HG03139 (cell line): Measurements from ENCODE around the gene ALK.

ENCODE experiments used
- ATAC-seq: cut with Tn5 transposase; IDR thresholded peaks from one replicate; pipeline ENCODE4 v1.9.1; 2021; ENCODE audit not compliant: unreplicated experiment

Gene ALK

DNA sequence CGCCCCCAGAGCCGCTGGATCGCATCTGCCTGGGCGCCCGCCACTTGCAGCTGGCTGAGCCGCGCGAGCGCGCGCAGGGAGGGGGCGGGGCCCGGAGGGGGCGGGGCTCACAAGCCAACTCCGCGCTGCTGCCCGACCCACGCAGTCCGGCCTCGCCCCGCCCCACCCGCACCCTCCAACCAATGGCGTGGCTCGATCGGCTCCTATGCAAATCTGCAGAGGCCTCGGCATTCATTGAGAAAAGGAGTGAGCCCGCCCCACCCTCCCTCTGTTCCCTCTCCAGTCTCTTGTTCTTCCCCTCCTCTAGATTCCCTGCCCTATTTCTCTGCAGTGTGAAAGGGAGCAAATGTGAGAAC, at the start of gene ALK:
TSS of gene ALK (minus strand) at position 27 of the 356 bp plus-strand sequence. CDS start 927 bp downstream, outside the sequence.
- ATAC-seq = no peak

- ATAC-seq = no peak
Measured at GRCh38 chr2:29966266-29966665, 44.9 kb upstream of the ALK start.

- ATAC-seq = no peak
Measured at GRCh38 chr2:29963972-29964570, 42.7 kb upstream of the ALK start.

- no peak for ATAC-seq
Measured at GRCh38 chr2:29962922-29963321, 41.5 kb upstream of the ALK start.

DNA sequence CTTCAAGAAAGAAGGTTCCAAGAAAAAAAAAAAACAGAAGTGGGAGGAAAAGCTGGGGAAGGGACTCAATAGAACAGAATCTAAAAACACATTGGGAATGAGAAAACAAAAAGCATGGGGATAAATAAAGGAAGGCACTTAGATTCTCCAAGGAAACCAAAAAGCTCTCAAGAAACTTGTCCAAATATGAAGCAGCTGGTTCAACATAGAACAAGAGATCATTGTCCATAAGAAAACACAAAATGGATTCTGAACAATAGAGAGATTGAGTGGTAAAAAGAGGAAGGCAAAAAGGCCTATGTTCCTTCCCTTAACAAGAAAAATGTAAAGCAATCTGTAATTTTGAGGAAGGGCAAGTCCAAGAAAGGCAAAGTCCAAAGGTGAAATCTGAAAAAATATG, 32.9 kb upstream of the ALK start:
- ATAC-seq = no peak

- no peak for ATAC-seq
Measured at GRCh38 chr2:29952973-29953372, 31.6 kb upstream of the ALK start.

DNA sequence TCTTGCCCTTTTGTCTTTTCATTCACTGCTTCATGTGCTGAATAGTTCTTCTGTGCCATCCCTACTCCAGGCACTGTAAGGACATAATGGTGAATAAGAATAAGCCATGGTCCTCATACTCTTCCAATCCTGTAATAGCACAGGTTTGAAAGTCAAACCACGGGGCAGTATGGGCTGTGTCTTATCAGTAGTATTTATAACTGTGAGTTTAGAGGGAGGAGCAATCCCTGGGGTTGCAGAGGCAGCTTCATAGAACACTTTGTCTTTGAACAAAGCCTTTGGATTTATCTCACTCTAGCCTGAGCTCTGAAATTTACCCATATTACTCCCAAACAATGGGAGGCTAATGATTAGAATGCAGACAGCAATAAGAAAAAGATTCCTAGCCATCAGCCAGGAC, 30.2 kb upstream of the ALK start:
- ATAC-seq = no peak

DNA sequence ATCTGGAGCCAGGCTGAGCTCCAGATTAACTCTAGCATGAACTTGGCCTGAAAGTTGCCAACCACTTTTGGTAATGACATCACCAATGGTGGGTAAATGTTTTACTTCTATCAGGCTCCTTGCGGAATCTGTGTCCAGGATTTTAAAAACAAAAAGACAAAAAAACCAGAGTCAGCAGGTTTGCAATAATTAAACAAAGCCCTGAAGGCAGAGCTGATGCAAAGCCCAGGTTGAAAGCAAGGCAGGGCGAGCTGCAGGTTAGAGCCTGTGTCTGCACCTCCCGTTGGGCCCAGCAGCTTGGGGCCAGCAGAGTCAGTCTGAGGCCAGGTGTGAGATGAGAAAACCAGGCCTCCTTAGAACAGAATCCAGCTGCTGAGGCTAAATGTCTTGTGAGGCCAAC, 29.1 kb upstream of the ALK start:
- no peak for ATAC-seq

GRCh38 chr2:29949042-29949441, 27.7 kb upstream of the ALK start:
- ATAC-seq = no peak

- no peak for ATAC-seq
Measured at GRCh38 chr2:29946505-29946904, 25.1 kb upstream of the ALK start.

DNA sequence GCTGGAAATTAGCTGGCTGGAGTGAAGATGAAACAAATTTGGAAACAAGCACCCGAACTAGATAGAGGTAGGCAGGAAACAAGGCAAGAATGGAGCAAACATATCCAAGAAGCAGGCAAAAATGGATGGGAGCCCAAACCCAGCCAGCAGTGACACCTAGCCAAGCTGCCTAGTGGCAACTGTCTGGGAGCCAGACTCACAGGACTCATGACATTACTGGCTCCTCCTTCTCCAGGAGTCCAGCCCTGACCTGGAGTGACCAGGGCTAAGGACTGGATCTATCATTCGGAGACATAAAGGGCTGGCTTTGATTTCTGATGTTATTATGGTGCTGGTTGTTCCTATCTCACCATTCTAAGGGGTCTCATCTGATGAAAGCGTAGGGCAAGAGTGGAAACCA, 21.3 kb upstream of the ALK start:
- ATAC-seq = no peak

- no peak for ATAC-seq
Measured at GRCh38 chr2:29940706-29941105, 19.3 kb upstream of the ALK start.

DNA sequence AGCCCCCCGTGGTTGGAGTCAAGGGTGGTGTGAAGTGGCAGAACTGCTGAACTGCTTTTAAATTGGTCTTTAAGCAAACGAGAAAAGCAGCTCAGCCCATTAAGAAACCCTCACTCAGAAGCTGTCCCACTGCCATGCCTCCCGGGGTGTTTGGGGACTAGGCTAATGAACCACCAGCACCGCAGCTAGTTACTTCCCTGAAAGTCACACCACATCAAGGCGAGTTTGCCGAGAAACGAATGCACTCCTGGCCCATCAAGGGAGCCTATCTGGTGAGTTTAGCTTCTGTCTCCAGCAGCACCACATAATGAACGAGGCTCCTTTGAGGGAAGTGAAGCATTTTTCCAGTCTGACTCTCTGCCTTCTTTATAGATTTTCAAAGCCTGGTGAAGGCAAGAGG, 14.6 kb upstream of the ALK start:
- ATAC-seq = no peak

DNA sequence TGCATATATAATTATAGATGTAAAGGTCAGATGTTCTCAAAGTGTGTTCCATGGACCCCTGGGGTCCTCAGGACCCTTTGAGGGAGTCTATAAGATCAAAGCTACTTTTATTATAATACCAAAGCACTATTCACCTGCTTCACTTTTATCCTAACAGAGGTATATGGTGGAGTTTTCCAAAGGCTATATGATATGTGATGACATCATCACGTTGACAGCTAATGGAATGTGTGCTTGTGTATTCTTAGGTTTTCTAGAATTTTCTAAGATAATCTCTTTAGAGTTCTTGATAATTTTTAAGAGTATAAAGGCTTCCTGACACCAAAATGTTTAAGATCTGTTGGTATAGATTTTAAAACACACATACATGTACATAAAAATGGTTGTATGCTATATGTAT, 10.4 kb upstream of the ALK start:
- no peak for ATAC-seq

- ATAC-seq = no peak
Measured at GRCh38 chr2:29923110-29923721, 1.8 kb upstream of the ALK start.

DNA sequence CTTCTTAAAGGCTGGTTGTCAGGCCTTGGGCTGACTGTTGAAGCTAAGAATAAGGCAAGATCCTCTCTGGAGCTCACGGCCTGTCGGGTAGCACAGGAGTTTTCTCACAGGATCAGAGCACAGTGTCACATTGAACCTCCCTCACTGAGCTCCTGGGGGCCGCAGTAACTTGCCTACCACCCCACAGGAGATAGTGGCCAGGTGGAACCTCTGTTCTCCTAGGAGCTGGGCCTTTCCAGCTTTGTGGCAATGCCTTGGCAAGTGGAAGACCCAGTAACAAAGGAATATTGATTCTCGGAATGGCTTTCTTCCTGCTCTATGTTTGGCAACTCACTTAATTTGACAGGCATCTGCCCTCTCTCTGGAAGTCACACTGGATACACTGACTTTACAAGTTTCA, 1.2 kb upstream of the ALK start:
- no peak for ATAC-seq

DNA sequence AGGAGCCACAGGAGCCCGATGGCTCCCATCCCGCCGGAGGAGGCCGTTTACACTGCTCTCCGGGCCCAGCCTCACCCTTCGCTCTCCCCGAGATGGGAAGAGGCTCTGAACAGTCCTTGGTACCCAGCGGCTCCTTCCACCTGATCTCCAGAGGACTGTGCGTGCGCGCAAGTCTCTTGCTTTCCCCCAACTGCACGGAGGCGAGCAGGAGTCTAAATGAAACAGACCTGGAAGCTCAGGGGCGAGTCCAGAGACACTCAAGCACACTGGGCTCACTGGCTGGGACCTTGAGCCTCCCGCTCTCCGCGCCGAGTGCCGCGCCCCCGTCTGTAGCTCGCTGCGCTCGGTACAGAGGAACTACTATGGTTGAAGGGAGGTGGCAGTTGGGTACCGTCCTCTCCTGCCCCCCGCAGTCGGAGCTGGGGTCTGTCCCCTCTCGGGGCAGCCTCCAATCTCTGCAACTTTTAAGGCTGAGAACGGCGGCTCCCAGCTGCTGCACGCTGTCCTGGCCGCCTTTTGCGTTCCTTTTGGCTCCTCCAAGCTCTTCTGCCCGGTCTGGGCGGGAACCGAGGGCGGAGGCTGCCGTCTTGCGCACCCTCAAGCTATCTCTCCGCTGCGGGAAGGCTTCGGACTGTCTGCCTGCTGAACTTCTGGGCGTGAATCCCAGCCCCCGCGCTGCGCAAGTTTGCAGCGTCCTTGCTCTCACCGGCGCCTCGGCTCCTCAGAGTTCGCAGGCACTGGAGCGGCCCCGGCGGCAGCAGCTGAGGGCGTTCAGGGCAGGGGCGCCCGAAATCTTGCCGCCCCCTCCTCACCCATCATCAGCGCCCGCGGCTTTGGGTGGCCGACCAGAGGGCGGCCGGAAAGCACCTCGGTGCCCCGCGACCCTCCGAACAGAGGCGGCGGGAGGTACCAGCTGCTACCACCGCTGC, 491 bp downstream of the ALK start:
- ATAC-seq = no peak

DNA sequence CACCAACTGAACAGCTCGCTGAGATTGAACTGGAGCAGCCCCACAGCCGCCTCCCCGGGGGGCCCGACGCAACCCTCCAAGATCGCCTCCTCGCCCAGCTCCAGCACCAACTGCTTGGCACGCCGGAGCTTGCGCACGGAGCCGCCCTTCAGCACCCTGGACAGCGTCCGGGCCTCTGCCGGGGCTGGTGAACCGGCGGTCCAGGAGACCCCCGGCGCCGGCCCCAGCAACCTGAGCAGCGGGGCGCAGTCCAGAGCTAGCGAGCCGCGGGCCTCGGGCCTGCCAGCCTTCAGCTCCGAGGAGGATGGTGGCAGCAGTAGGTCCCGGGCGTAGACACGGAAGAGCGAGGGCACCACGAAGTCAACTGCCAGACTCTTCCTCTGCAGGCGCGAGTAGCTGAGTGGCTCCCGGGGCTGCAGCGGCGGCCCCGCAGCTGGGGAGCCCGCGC, 1.2 kb downstream of the ALK start:
- ATAC-seq = no peak

- ATAC-seq = no peak
Measured at GRCh38 chr2:29918941-29919340, 2.4 kb downstream of the ALK start.

GRCh38 chr2:29917781-29918180, 3.6 kb downstream of the ALK start:
- ATAC-seq = no peak

GRCh38 chr2:29916571-29916970, 4.8 kb downstream of the ALK start:
- ATAC-seq = no peak

GRCh38 chr2:29910960-29911359, 10.4 kb downstream of the ALK start:
- ATAC-seq = no peak
